ENCODE results near the gene ABAT. TPM values are rescaled to one million over a fixed set of nuclear protein-coding genes. Genes with fewer than 3 reads are reported as not detected.
"Not testable (repeated sequence)": the region's sequence is repeated elsewhere in the genome, so short reads cannot be mapped to it uniquely, and the experiment has no call there.

Gene ABAT
- total RNA-seq, 1 donor from 2014 or later, result 3.1 TPM

- no peak for DNase-seq (ENCODE audit: low spot score)
These were observed 24.4 kb upstream of the ABAT start for GRCh38 chr16:8649829-8650554.

- DNase-seq (ENCODE audit: low spot score), result not testable (repeated sequence)
These were observed 22.5 kb upstream of the ABAT start for GRCh38 chr16:8651958-8652357.

- no peak for DNase-seq (ENCODE audit: low spot score)
These were observed 19.2 kb upstream of the ABAT start for GRCh38 chr16:8655184-8655717.

- no peak for DNase-seq (ENCODE audit: low spot score)
These were observed 18.0 kb upstream of the ABAT start for GRCh38 chr16:8656376-8656775.

- peak; percentile 50 for DNase-seq (ENCODE audit: low spot score)
These were observed 13.5 kb upstream of the ABAT start for GRCh38 chr16:8660841-8661301.

GRCh38 chr16:8661703-8662102, 12.7 kb upstream of the ABAT start:
- DNase-seq (ENCODE audit: low spot score), result no peak

GRCh38 chr16:8663192-8664089, 11.0 kb upstream of the ABAT start:
- DNase-seq (ENCODE audit: low spot score), result no peak

GRCh38 chr16:8665529-8665928, 8.9 kb upstream of the ABAT start:
- no peak for DNase-seq (ENCODE audit: low spot score)

GRCh38 chr16:8667492-8667891, 6.9 kb upstream of the ABAT start:
- no peak for DNase-seq (ENCODE audit: low spot score)

GRCh38 chr16:8668113-8668512, 6.3 kb upstream of the ABAT start:
- no peak for DNase-seq (ENCODE audit: low spot score)

GRCh38 chr16:8669481-8669880, 4.9 kb upstream of the ABAT start:
- no peak for DNase-seq (ENCODE audit: low spot score)

- no peak for DNase-seq (ENCODE audit: low spot score)
These were observed 4.3 kb upstream of the ABAT start for GRCh38 chr16:8670014-8670560.

- DNase-seq (ENCODE audit: low spot score), result no peak
These were observed 605 bp upstream of the ABAT start for GRCh38 chr16:8673611-8674412.

GRCh38 chr16:8675183-8676159, 1.1 kb downstream of the ABAT start:
- DNase-seq (ENCODE audit: low spot score), result no peak

- no peak for DNase-seq (ENCODE audit: low spot score)
These were observed 1.7 kb downstream of the ABAT start for GRCh38 chr16:8676160-8676547.

GRCh38 chr16:8676737-8677375, 2.4 kb downstream of the ABAT start:
- DNase-seq (ENCODE audit: low spot score), result no peak

- no peak for DNase-seq (ENCODE audit: low spot score)
These were observed 3.1 kb downstream of the ABAT start for GRCh38 chr16:8677481-8677880.

GRCh38 chr16:8678068-8678927, 3.9 kb downstream of the ABAT start:
- DNase-seq (ENCODE audit: low spot score), result peak; percentile 56

- no peak for DNase-seq (ENCODE audit: low spot score)
These were observed 4.7 kb downstream of the ABAT start for GRCh38 chr16:8679151-8679550.

All from umbilical cord (tissue), 2 donors.